ENCODE results near the gene FGD6.

Gene FGD6

GRCh38 chr12:95231190-95231589 lies 13.9 kb upstream of the FGD6 start:
- DNase-seq, result no peak

- DNase-seq, result no peak
Measured at GRCh38 chr12:95230313-95230712, 13.0 kb upstream of the FGD6 start.

- DNase-seq, result no peak
Measured at GRCh38 chr12:95229636-95230035, 12.4 kb upstream of the FGD6 start.

GRCh38 chr12:95228617-95229016 lies 11.3 kb upstream of the FGD6 start:
- DNase-seq, result no peak

DNA sequence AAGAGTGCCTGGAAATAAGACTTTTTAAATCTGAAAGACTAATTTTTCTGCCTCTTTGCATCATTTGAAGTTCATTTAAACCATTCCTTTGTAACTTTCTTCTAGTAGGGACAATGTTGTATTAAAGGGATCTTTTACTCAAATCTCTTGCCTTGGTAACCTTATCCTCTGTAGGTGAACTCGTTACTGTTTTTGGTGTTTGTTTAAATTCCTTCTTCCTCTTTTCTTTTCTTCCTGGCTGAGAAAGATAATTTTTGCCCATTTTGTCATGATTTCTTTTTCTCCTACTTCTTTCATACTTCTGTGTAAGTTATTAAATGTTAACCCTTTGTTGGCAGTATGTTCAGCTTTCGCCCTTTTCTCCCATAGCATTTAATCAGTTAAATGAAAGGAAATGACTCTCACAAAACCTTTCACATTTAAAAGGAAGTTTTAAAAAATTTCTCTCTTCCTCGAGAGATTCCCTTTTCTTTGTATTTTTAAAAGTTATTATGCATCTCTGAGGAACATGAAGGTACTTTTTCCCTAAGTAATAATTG lies 10.6 kb upstream of the FGD6 start:
- DNase-seq, result no peak

GRCh38 chr12:95225645-95226212 lies 8.5 kb upstream of the FGD6 start:
- DNase-seq, result no peak

DNA sequence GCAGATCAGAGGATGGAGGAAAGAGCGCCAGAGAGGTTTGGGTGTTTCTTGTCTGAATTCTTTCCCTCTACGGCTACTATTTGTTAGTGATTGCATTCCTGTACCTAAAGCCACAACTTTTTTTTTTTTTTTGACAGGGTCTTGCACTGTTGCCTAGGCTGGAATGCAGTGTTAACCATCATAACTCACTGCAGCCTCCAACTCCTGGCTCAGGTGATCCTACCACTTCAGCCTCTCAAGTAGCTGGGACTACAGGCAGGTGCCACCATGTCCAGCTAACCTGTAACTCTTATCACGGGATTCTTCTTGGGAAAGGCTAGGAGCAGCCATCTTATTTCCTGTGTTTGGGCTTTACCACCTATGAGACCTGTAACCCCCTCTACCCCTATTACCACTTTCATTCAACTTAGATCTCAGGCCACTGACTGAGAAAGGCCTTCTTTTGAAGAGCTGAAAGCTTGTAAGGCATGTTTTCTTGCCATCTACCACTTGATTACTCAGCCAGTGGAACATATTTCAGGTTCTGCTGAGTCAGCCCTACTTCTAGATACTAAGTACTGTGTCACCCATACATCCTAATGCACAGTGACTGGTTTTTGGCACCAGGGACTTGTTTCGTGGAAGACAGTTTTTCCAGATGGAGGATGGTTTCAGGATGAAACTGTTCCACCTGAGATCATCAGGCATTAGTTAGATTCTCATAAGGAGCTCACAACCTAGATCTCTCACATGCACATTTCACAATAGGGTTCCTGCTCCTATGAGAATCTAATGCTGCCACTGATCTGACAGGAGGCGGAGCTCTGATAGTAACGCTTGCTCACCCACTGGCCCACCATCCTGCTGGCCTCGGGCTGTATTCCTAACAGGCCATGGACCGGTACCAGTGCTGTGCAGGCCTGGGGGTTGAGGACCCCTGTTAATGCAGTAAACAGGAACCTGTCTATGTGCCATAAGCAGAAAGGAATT lies 7.2 kb upstream of the FGD6 start:
- no peak for DNase-seq

- DNase-seq, result no peak
Measured at GRCh38 chr12:95220726-95221125, 3.5 kb upstream of the FGD6 start.

- no peak for DNase-seq
Measured at GRCh38 chr12:95220190-95220589, 2.9 kb upstream of the FGD6 start.

DNA sequence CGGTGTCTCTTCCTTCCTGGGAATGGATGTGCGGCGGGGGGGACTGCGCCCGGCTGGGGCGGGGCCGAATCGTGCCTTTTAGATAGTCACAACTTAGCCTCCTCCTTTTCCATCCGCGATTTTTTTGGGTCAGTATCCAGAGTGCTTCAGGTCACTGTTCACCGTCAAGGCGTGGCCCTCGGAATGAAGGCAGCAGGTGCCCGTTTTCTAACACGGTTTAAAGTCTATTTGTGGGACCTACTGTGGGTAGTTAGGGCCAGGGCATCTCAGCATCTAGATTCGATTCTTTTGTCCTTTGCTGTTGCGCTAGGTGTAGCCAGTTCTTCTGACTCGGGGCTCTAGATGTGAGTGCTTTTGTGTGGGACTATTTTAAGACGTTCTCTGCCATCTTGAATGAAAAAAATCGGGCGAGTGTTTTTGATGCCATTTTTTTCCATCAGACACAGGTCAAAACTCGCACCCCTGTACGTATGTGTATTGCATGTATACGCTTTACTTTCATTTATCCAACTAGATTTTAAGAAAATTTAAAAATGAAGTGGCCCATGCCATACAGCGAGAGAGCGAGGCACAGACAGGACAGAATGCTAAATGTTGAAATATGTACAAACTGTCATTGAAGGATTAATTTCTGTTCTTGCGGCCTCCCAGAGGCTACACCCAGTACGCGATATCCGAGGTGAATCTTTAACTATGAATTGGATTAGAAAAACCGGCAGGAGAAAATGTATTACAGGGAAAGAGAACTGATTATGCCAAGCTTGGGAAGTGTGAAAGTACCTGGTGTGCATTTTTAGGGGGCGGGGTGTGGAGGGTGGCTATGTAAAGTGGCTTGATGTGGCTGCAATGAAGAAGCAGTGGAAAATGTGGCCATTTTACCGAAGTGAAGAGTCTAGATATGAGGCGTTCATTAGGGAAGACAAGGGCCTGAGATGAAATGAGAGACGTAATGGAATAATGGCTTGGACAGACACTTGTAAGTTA lies 1.2 kb upstream of the FGD6 start:
- DNase-seq, result peak; percentile 84

DNA sequence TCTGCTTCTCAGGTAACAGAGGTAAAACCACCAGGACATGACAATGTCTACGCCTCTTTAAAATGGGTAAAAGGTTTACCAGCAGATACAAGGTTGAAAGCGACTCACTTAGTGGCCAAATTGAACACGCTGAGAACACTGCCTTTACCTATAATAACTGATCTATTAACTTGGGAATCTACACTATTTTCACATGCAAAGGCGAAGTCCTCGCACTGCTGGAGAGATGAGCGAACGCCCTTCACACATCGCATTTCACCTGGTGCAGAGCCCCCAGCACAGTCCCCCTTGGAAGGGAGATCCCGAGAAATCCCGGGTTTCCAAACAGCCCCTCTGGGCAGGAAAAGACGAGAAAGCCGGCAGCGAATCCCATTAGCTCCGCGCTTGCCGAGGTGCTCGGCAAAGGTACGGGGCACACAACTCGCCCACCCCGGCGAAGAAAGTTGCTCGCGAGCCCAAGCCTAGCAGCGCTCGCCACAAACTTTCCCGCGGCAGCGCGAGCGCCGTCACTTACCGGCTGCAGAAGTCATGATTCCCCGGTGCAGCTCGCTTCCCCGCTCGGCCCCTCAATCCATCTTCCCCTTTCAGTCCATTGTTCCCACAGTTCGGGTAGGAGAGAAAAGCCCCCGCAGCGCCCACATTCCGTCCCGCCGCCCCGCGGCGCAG lies 423 bp downstream of the FGD6 start:
- no peak for DNase-seq

- DNase-seq, result no peak
Measured at GRCh38 chr12:95215949-95216348, 1.3 kb downstream of the FGD6 start.

DNA sequence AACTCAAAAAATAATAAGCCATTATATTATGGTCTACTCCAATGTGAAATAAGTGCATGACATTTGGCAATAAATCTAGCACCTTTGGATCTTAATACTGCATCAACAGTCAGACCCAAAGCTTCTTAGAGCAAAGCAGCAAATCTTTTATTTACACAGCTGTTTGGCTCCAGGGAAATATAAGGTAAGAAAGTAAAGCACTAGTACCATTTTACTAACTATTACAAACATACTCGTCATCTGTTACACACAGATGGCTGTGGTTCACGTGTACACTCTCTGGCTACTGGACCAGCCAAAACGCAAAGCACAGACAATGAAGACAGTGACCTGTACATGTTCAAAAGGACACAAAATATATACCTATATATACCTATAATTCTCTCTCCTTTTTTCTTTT lies 2.8 kb downstream of the FGD6 start:
- no peak for DNase-seq

- no peak for DNase-seq
Measured at GRCh38 chr12:95213928-95214327, 3.3 kb downstream of the FGD6 start.

DNA sequence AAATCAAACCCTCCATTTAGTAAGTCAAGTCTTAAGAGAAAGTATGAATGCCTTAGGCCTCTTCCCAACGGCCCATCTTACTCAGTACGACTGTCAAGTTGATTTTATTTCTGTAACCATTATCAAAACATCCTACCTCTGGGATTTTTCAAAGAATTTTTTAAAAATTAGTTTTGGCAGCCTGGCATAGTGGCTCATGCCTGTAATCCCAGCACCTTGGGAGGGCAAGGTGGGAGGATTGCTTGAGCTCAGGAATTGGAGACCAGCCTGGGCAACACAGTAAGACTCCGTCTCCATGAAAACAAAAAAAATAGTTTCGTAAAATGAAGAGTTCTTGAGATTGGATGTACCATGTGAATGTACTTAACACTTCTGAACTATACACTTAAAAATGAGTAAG lies 4.1 kb downstream of the FGD6 start:
- DNase-seq, result no peak

DNA sequence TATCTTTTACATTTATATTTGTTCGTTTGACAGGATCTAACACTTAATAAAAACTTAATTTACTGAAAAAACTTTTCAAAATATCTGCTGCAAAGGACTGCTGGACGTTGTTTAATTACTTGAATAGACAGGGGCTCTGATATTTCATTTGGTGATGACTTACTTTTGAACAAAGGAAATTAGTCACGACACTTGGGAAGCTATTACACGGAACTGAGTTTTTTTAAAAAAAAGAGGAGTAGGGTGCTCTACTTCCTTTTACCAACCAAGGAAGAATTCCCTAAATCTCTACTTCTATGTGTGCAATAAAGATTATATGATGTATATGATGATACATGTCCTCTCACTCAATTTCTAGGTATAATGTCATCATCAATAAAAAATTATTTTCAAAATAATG lies 4.7 kb downstream of the FGD6 start:
- no peak for DNase-seq

DNA sequence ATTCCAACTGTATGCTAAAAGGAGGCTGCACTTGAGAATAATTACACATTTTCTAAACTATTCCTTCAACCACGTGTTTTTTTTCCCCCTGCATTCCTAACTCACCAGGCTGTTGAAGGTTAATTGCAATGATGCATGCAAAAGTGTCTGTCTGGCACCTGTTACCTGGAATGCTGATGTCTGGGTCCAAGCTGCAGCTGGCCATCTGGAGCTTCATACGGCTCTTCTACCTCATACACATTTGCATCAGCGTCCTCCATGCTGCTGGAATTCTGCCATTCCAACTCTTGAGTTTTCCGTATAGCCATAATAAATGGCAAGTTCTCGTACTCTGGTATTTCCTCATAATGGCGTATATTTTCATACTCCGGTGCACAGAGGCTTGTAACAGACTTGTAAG lies 8.6 kb downstream of the FGD6 start:
- peak; percentile 13 for DNase-seq

GRCh38 chr12:95207407-95207806 lies 9.9 kb downstream of the FGD6 start:
- DNase-seq, result no peak

- DNase-seq, result no peak
Measured at GRCh38 chr12:95206916-95207315, 10.4 kb downstream of the FGD6 start.

DNA sequence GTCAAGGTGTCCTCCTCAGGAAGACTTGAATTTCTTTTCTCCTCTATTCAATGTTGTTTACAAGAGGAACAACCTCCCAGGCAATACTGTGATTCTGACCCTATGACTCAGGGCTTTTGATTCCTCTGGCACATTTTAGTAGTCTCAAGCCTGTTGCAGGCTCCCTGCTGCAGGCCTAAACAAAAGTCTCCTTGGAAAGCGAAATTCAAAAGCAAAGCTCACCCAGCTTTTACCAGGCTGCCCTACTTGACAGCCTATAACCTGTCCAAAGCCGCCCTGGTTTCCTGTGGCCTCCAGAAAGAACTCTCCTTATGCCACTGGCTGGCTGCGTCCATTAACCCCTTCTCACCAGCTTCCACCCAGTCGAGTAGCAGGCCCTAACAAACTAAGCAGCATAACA lies 11.6 kb downstream of the FGD6 start:
- no peak for DNase-seq

- no peak for DNase-seq
Measured at GRCh38 chr12:95205016-95205624, 12.1 kb downstream of the FGD6 start.

All from NCI-H1694 treated with DMSO at 0.1 percent for 48 hours (cell line).